Measurements from ENCODE around the gene SECISBP2. TPM values are rescaled to one million over a fixed set of nuclear protein-coding genes. Genes with fewer than 3 reads are reported as not detected.

The SECISBP2 gene
- total and polyA plus RNA-seq, 2 of the 13 experiments (the other 11 are each of a cell fraction or from before 2014, with no cell fraction given): 32.4 to 38.0 TPM

GRCh38 chr9:89310475-89311345 lies 7.6 kb upstream of the SECISBP2 start, which contains the start of gene CKS2 (continued):
- TF ChIP-seq, protein P1, sequence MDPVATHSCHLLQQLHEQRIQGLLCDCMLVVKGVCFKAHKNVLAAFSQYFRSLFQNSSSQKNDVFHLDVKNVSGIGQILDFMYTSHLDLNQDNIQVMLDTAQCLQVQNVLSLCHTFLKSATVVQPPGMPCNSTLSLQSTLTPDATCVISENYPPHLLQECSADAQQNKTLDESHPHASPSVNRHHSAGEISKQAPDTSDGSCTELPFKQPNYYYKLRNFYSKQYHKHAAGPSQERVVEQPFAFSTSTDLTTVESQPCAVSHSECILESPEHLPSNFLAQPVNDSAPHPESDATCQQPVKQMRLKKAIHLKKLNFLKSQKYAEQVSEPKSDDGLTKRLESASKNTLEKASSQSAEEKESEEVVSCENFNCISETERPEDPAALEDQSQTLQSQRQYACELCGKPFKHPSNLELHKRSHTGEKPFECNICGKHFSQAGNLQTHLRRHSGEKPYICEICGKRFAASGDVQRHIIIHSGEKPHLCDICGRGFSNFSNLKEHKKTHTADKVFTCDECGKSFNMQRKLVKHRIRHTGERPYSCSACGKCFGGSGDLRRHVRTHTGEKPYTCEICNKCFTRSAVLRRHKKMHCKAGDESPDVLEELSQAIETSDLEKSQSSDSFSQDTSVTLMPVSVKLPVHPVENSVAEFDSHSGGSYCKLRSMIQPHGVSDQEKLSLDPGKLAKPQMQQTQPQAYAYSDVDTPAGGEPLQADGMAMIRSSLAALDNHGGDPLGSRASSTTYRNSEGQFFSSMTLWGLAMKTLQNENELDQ (CRISPR knock-in tag; IDR thresholded peaks at IDR 0.05; ENCODE audit: borderline replicate concordance): no peak
- no peak for TF ChIP-seq ZNF672 (CRISPR knock-in tag; IDR thresholded peaks at IDR 0.05)
- no peak for TF ChIP-seq SYNCRIP (IDR thresholded peaks at IDR 0.05; ENCODE audit: insufficient read depth, low read depth, low read length)
- no peak for TF ChIP-seq ZNF263 (CRISPR knock-in tag; IDR thresholded peaks at IDR 0.05)
- no peak for TF ChIP-seq CAMTA2 (CRISPR knock-in tag; IDR thresholded peaks at IDR 0.05; ENCODE audit: borderline replicate concordance)
- peak; percentile 81 for TF ChIP-seq SRF (IDR thresholded peaks at IDR 0.05; ENCODE audit: low read depth, low read length)
- TF ChIP-seq HIVEP1 (CRISPR knock-in tag; IDR thresholded peaks at IDR 0.05): no peak
- no peak for TF ChIP-seq SMAD3 (CRISPR knock-in tag; IDR thresholded peaks at IDR 0.05)
- no peak for TF ChIP-seq RELA (CRISPR knock-in tag; IDR thresholded peaks at IDR 0.05)
- peak; percentile 96 for TF ChIP-seq YEATS4 (CRISPR knock-in tag; IDR thresholded peaks at IDR 0.05; ENCODE audit: borderline replicate concordance)
- TF ChIP-seq ZNF350 (CRISPR knock-in tag; IDR thresholded peaks at IDR 0.05; ENCODE audit: borderline replicate concordance, low read depth): peak; percentile 82
- TF ChIP-seq RARG (CRISPR knock-in tag; IDR thresholded peaks at IDR 0.05; ENCODE audit: low read depth): no peak
- TF ChIP-seq PAF1 (CRISPR knock-in tag; IDR thresholded peaks at IDR 0.05): no peak
- no peak for TF ChIP-seq ZNF101 (CRISPR knock-in tag; IDR thresholded peaks at IDR 0.05; ENCODE audit: borderline replicate concordance, low read depth)
- TF ChIP-seq, protein P2, sequence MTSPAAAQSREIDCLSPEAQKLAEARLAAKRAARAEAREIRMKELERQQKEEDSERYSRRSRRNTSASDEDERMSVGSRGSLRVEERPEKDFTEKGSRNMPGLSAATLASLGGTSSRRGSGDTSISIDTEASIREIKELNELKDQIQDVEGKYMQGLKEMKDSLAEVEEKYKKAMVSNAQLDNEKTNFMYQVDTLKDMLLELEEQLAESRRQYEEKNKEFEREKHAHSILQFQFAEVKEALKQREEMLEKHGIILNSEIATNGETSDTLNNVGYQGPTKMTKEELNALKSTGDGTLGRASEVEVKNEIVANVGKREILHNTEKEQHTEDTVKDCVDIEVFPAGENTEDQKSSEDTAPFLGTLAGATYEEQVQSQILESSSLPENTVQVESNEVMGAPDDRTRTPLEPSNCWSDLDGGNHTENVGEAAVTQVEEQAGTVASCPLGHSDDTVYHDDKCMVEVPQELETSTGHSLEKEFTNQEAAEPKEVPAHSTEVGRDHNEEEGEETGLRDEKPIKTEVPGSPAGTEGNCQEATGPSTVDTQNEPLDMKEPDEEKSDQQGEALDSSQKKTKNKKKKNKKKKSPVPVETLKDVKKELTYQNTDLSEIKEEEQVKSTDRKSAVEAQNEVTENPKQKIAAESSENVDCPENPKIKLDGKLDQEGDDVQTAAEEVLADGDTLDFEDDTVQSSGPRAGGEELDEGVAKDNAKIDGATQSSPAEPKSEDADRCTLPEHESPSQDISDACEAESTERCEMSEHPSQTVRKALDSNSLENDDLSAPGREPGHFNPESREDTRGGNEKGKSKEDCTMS (CRISPR knock-in tag; conservative IDR thresholded peaks at IDR 0.05): no peak
- no peak for TF ChIP-seq ZKSCAN5 (CRISPR knock-in tag; IDR thresholded peaks at IDR 0.05)
- no peak for TF ChIP-seq FLYWCH1 (CRISPR knock-in tag; IDR thresholded peaks at IDR 0.05)
- TF ChIP-seq SALL2 (CRISPR knock-in tag; IDR thresholded peaks at IDR 0.05): peak; percentile 40; the same call in 1 of the 2 replicates
- TF ChIP-seq KLF9 (CRISPR knock-in tag; IDR thresholded peaks at IDR 0.05; ENCODE audit: low read depth): no peak
- peak; percentile 92 for TF ChIP-seq KAT8 (CRISPR knock-in tag; IDR thresholded peaks at IDR 0.05)
- no peak for TF ChIP-seq SMC3 (IDR thresholded peaks at IDR 0.05; ENCODE audit: low read length)
- TF ChIP-seq ZNF616 (CRISPR knock-in tag; IDR thresholded peaks at IDR 0.05; ENCODE audit: low read depth): peak; percentile 89
- TF ChIP-seq, protein P3, sequence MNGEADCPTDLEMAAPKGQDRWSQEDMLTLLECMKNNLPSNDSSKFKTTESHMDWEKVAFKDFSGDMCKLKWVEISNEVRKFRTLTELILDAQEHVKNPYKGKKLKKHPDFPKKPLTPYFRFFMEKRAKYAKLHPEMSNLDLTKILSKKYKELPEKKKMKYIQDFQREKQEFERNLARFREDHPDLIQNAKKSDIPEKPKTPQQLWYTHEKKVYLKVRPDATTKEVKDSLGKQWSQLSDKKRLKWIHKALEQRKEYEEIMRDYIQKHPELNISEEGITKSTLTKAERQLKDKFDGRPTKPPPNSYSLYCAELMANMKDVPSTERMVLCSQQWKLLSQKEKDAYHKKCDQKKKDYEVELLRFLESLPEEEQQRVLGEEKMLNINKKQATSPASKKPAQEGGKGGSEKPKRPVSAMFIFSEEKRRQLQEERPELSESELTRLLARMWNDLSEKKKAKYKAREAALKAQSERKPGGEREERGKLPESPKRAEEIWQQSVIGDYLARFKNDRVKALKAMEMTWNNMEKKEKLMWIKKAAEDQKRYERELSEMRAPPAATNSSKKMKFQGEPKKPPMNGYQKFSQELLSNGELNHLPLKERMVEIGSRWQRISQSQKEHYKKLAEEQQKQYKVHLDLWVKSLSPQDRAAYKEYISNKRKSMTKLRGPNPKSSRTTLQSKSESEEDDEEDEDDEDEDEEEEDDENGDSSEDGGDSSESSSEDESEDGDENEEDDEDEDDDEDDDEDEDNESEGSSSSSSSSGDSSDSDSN (CRISPR knock-in tag; IDR thresholded peaks at IDR 0.05): peak; percentile 75
